Skeletal muscle satellite cell (primary cell): ENCODE data around the gene HMGXB4.

ENCODE experiments used
- H3K27me3 ChIP-seq: 2 replicates; pipeline ENCODE4 v1.7.0; 2013; ENCODE audit warnings: low read length; ENCODE audit not compliant: control insufficient read depth, insufficient read depth
- H3K36me3 ChIP-seq: 2 replicates; pipeline ENCODE4 v1.7.0; 2013; ENCODE audit warnings: mild to moderate bottlenecking, control low read depth, low read length; ENCODE audit not compliant: insufficient read depth
- H3K4me1 ChIP-seq: 2 replicates; pipeline ENCODE4 v1.7.0; 2013; ENCODE audit warnings: low read length; ENCODE audit not compliant: control insufficient read depth, insufficient read depth
- H3K4me2 ChIP-seq: 2 replicates; pipeline ENCODE4 v1.7.0; 2013; ENCODE audit warnings: mild to moderate bottlenecking, low read length
- H3K4me3 ChIP-seq: 2 replicates; pipeline ENCODE4 v1.7.0; 2013; ENCODE audit warnings: low read length
- H3K9ac ChIP-seq: 2 replicates; pipeline ENCODE4 v1.7.0; 2013; ENCODE audit warnings: mild to moderate bottlenecking, low read depth, low read length, moderate library complexity
- H3K9me3 ChIP-seq: replicated peaks from 2 replicates; pipeline ENCODE4 v1.7.0; 2013; ENCODE audit warnings: mild to moderate bottlenecking, control low read depth, low read length

The HMGXB4 gene

GRCh38 chr22:35322126-35322525 is 64.8 kb downstream of the HMGXB4 start:
- peaks cover 87% of the 10 kb centered on the region for H3K36me3 ChIP-seq
- no peaks in the 10 kb centered on the region for H3K4me1 ChIP-seq
- H3K4me2 ChIP-seq = no peak overlapping the region
- no peak overlapping the region for H3K9ac ChIP-seq
- no peak overlapping the region for H3K4me3 ChIP-seq
- H3K27me3 ChIP-seq = no peaks in the 10 kb centered on the region
- no peaks in the 10 kb centered on the region for H3K9me3 ChIP-seq

- Histone ChIP-seq H3K36me3 (peaks cover 89% of the 10 kb centered on the region), H3K4me2 (no peak overlapping the region), H3K4me3 (no peak overlapping the region), H3K27me3 (no peaks in the 10 kb centered on the region), H3K4me1 (no peaks in the 10 kb centered on the region), H3K9ac (no peak overlapping the region), H3K9me3 (no peaks in the 10 kb centered on the region)
Measured at GRCh38 chr22:35322893-35323292, 65.6 kb downstream of the HMGXB4 start.

GRCh38 chr22:35323305-35323704 is 66.0 kb downstream of the HMGXB4 start:
- Histone ChIP-seq H3K4me3 (no peak overlapping the region), H3K4me1 (no peaks in the 10 kb centered on the region), H3K9me3 (no peaks in the 10 kb centered on the region), H3K9ac (no peak overlapping the region), H3K27me3 (no peaks in the 10 kb centered on the region), H3K36me3 (peaks cover 89% of the 10 kb centered on the region), H3K4me2 (no peak overlapping the region)

- no peaks in the 10 kb centered on the region for H3K9me3 ChIP-seq
- no peaks in the 10 kb centered on the region for H3K4me1 ChIP-seq
- peaks cover 85% of the 10 kb centered on the region for H3K36me3 ChIP-seq
- H3K4me2 ChIP-seq = no peak overlapping the region
- H3K27me3 ChIP-seq = no peaks in the 10 kb centered on the region
- H3K4me3 ChIP-seq = no peak overlapping the region
- no peak overlapping the region for H3K9ac ChIP-seq
Measured at GRCh38 chr22:35324067-35324466, 66.8 kb downstream of the HMGXB4 start.

GRCh38 chr22:35324762-35325161 is 67.5 kb downstream of the HMGXB4 start:
- H3K27me3 ChIP-seq = no peaks in the 10 kb centered on the region
- H3K9ac ChIP-seq = no peak overlapping the region
- H3K36me3 ChIP-seq = peaks cover 78% of the 10 kb centered on the region
- H3K4me3 ChIP-seq = no peak overlapping the region
- peaks cover under 1% of the 10 kb centered on the region for H3K4me1 ChIP-seq
- no peak overlapping the region for H3K4me2 ChIP-seq
- no peaks in the 10 kb centered on the region for H3K9me3 ChIP-seq

GRCh38 chr22:35325209-35325608 is 67.9 kb downstream of the HMGXB4 start:
- peaks cover 5% of the 10 kb centered on the region for H3K4me1 ChIP-seq
- H3K4me2 ChIP-seq = no peak overlapping the region
- peaks cover 73% of the 10 kb centered on the region for H3K36me3 ChIP-seq
- no peaks in the 10 kb centered on the region for H3K9me3 ChIP-seq
- no peaks in the 10 kb centered on the region for H3K27me3 ChIP-seq
- H3K9ac ChIP-seq = no peak overlapping the region
- H3K4me3 ChIP-seq = no peak overlapping the region

GRCh38 chr22:35326854-35327562 is 69.7 kb downstream of the HMGXB4 start:
- Histone ChIP-seq H3K9me3 (no peaks in the 10 kb centered on the region), H3K4me1 (peaks cover 12% of the 10 kb centered on the region), H3K4me2 (no peak overlapping the region), H3K4me3 (no peak overlapping the region), H3K27me3 (no peaks in the 10 kb centered on the region), H3K9ac (no peak overlapping the region), H3K36me3 (peaks cover 78% of the 10 kb centered on the region)

GRCh38 chr22:35327690-35328471 is 70.6 kb downstream of the HMGXB4 start:
- H3K9ac ChIP-seq = no peak overlapping the region
- H3K4me2 ChIP-seq = no peak overlapping the region
- no peak overlapping the region for H3K4me3 ChIP-seq
- no peaks in the 10 kb centered on the region for H3K9me3 ChIP-seq
- no peaks in the 10 kb centered on the region for H3K27me3 ChIP-seq
- H3K4me1 ChIP-seq = peaks cover 12% of the 10 kb centered on the region
- H3K36me3 ChIP-seq = peaks cover 78% of the 10 kb centered on the region

- Histone ChIP-seq H3K36me3 (peaks cover 78% of the 10 kb centered on the region), H3K9ac (no peak overlapping the region), H3K4me3 (no peak overlapping the region), H3K4me1 (peaks cover 12% of the 10 kb centered on the region), H3K4me2 (no peak overlapping the region), H3K9me3 (no peaks in the 10 kb centered on the region), H3K27me3 (no peaks in the 10 kb centered on the region)
Measured at GRCh38 chr22:35328472-35328885, 71.2 kb downstream of the HMGXB4 start.

- no peak overlapping the region for H3K4me2 ChIP-seq
- no peaks in the 10 kb centered on the region for H3K9me3 ChIP-seq
- no peak overlapping the region for H3K9ac ChIP-seq
- peaks cover 78% of the 10 kb centered on the region for H3K36me3 ChIP-seq
- peaks cover 12% of the 10 kb centered on the region for H3K4me1 ChIP-seq
- no peak overlapping the region for H3K4me3 ChIP-seq
- no peaks in the 10 kb centered on the region for H3K27me3 ChIP-seq
Measured at GRCh38 chr22:35329114-35329847, 72.0 kb downstream of the HMGXB4 start.

GRCh38 chr22:35330258-35330861 is 73.1 kb downstream of the HMGXB4 start:
- Histone ChIP-seq H3K4me3 (no peak overlapping the region), H3K9me3 (no peaks in the 10 kb centered on the region), H3K27me3 (no peaks in the 10 kb centered on the region), H3K36me3 (peaks cover 80% of the 10 kb centered on the region), H3K9ac (no peak overlapping the region), H3K4me1 (peaks cover 12% of the 10 kb centered on the region), H3K4me2 (no peak overlapping the region)
